HepG2 (cell line): Measurements from ENCODE around the gene IQCN. TPM values are rescaled to one million over a fixed set of nuclear protein-coding genes. Genes with fewer than 3 reads are reported as not detected.

ENCODE experiments used
- CHCHD3 ChIP-seq: sonication (generic); formaldehyde crosslinking; IDR thresholded peaks from 2 replicates; pipeline ENCODE4 v1.8.0; 2022; ENCODE audit warnings: mild to moderate bottlenecking, missing genetic modification reagents, moderate library complexity
- ERF ChIP-seq: IDR thresholded peaks from 2 replicates; pipeline ENCODE4 v1.6.1; 2018; ENCODE audit warnings: missing biosample characterization, missing genetic modification reagents
- KDM5B ChIP-seq: sonication (generic); formaldehyde crosslinking; IDR thresholded peaks from 2 replicates; pipeline ENCODE4 v1.4.0; 2020; ENCODE audit warnings: missing genetic modification reagents, mild to moderate bottlenecking, borderline replicate concordance
- NFYB ChIP-seq: sonication (generic); formaldehyde crosslinking; IDR thresholded peaks from 2 replicates; pipeline ENCODE4 v1.4.0; 2020; ENCODE audit warnings: missing genetic modification reagents
- NONO ChIP-seq, 2 experiments: fragments of 450-650 bp in 1 of 2; sonication (generic) in 1 of 2; formaldehyde crosslinking in 1 of 2; IDR thresholded peaks in 1 of 2; conservative IDR thresholded peaks in 1 of 2; 2 replicates each; pipeline versions ENCODE4 v1.6.1 to v1.8.0; 2017 to 2022; ENCODE audit warnings: mild to moderate bottlenecking in 1 of 2, missing genetic modification reagents in 1 of 2, moderate library complexity in 1 of 2
- NR2F6 ChIP-seq, 2 experiments: IDR thresholded peaks; 2 replicates each; pipeline ENCODE4 v1.6.1; 2016; ENCODE audit warnings: antibody characterized with exemption in 1 of 2, mild to moderate bottlenecking in 1 of 2
- RBAK ChIP-seq: sonication (generic); formaldehyde crosslinking; IDR thresholded peaks from 2 replicates; pipeline ENCODE4 v1.5.1; 2020; ENCODE audit warnings: mild to moderate bottlenecking, missing genetic modification reagents
- SMARCC2 ChIP-seq: fragments of 450-650 bp; IDR thresholded peaks from 2 replicates; pipeline ENCODE4 v1.6.1; 2017; ENCODE audit warnings: antibody characterized with exemption, mild to moderate bottlenecking
- SNRNP70 ChIP-seq: fragments of 200-400 bp; formaldehyde crosslinking; IDR thresholded peaks from 2 replicates; pipeline ENCODE4 v1.6.1; 2017; ENCODE audit warnings: mild to moderate bottlenecking, low read depth, low read length, moderate library complexity
- SOX6 ChIP-seq, 2 experiments: fragments of 450-650 bp in 1 of 2; sonication (generic) in 1 of 2; formaldehyde crosslinking in 1 of 2; IDR thresholded peaks; 2 replicates each; pipeline versions ENCODE4 v1.4.0 to v1.6.1; 2017 to 2020; ENCODE audit warnings: antibody characterized with exemption in 1 of 2, mild to moderate bottlenecking in 1 of 2, missing genetic modification reagents in 1 of 2
- U2AF1 ChIP-seq: fragments of 200-400 bp; formaldehyde crosslinking; optimal IDR thresholded peaks from 2 replicates; pipeline ENCODE3; 2017; ENCODE audit warnings: mild to moderate bottlenecking, low read depth, low read length
- ZNF230 ChIP-seq: sonication (generic); formaldehyde crosslinking; IDR thresholded peaks from 2 replicates; pipeline ENCODE4 v1.4.0; 2020; ENCODE audit warnings: mild to moderate bottlenecking, missing genetic modification reagents
- ZNF232 ChIP-seq: sonication (generic); formaldehyde crosslinking; IDR thresholded peaks from 2 replicates; pipeline ENCODE4 v1.4.0; 2020; ENCODE audit warnings: missing genetic modification reagents, borderline replicate concordance
- ZNF564 ChIP-seq: sonication (generic); formaldehyde crosslinking; IDR thresholded peaks from 2 replicates; pipeline ENCODE4 v1.8.1; 2023; ENCODE audit warnings: mild to moderate bottlenecking, missing genetic modification reagents
- ZSCAN22 ChIP-seq: sonication (generic); formaldehyde crosslinking; IDR thresholded peaks from 2 replicates; pipeline ENCODE4 v1.4.0; 2020; ENCODE audit warnings: mild to moderate bottlenecking, missing genetic modification reagents
- polyA plus RNA-seq, 8 experiments: library from polyadenylated mRNA; depleted of rRNA in 3 of 8; stranded (reverse) in 7 of 8; unstranded in 1 of 8; fragments of >200 nt; fragmentation: Illumina TruSeq in 4 of 8; extraction: Trizol in 4 of 8; gene quantifications; 2 replicates each; pipeline versions ENCODE4 v1.2.1 to v1.2.3, GENCODE V29; 2011 to 2016; ENCODE audit warnings: low read depth in 4 of 8, missing spikeins in 1 of 8, mixed read lengths in 1 of 8; ENCODE audit not compliant: insufficient read depth in 1 of 8
- total RNA-seq, 5 experiments: library from RNA; depleted of rRNA; stranded (reverse); fragments of >200 nt; fragmentation: Illumina TruSeq; extraction: Trizol; gene quantifications; 2 replicates each; pipeline ENCODE4 v1.2.3, GENCODE V29; 2016; ENCODE audit warnings: low read depth in 1 of 5
- TF ChIP-seq, protein P1 (sequence below): sonication (generic); formaldehyde crosslinking; IDR thresholded peaks from 2 replicates; pipeline ENCODE4 v1.5.0; 2020; ENCODE audit warnings: missing genetic modification reagents, mild to moderate bottlenecking, borderline replicate concordance
- TF ChIP-seq, protein P2 (sequence below): IDR thresholded peaks from 2 replicates; pipeline ENCODE4 v1.6.1; 2016; ENCODE audit warnings: missing biosample characterization, missing genetic modification reagents, low read depth
- TF ChIP-seq, protein P3 (sequence below): sonication (generic); formaldehyde crosslinking; IDR thresholded peaks from 2 replicates; pipeline ENCODE4 v1.4.0; 2020; ENCODE audit warnings: missing genetic modification reagents, borderline replicate concordance
- TF ChIP-seq, protein P4 (sequence below): sonication (generic); formaldehyde crosslinking; IDR thresholded peaks from 2 replicates; pipeline ENCODE4 v1.4.0; 2020; ENCODE audit warnings: missing genetic modification reagents, borderline replicate concordance
- TF ChIP-seq, protein P5 (sequence below): conservative IDR thresholded peaks from 2 replicates; pipeline ENCODE4 v1.6.1; 2018; ENCODE audit warnings: missing genetic modification reagents

Gene IQCN
- total and polyA plus RNA-seq, 2 of the 13 experiments (the other 11 are each of a cell fraction or from before 2014, with no cell fraction given), result 0.04 to 0.18 TPM

DNA sequence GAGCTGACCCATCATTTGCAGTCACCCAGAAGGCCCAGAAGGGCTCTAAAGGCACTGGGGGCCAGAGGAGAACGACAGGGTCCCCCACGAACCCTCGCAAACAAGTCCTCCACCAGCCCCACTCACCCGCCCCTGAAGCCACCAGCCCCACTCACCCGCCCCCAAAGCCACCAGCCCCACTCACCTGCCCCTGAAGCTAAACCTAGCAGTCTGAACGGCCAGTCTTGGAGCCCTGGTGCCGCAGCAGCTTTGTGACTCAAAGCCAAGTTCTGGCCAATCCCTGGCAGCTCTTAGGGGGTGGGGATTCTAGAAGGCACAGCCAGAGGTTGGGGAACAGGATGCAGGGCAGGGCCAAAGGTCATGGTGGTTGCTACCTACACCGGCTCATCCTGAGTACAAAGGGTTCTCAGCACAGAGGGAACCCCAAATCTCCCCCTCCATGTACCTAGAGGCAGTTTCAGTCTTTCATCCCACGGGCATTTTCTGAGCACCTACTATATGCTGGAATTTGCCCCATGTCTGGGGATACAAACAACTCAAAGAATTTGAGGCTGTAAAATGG is at the start of gene IQCN (continued):
- TF ChIP-seq, protein P1, sequence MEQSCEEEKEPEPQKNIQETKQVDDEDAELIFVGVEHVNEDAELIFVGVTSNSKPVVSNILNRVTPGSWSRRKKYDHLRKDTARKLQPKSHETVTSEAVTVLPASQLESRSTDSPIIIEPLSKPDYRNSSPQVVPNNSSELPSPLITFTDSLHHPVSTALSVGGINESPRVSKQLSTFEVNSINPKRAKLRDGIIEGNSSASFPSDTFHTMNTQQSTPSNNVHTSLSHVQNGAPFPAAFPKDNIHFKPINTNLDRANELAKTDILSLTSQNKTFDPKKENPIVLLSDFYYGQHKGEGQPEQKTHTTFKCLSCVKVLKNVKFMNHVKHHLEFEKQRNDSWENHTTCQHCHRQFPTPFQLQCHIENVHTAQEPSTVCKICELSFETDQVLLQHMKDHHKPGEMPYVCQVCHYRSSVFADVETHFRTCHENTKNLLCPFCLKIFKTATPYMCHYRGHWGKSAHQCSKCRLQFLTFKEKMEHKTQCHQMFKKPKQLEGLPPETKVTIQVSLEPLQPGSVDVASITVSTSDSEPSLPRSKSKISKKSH, result no peak
- TF ChIP-seq NR2F6 (IDR thresholded peaks at IDR 0.05) (peak; percentile 78), NR2F6 (CRISPR knock-in tag; IDR thresholded peaks at IDR 0.05) (peak; percentile 86), SNRNP70 (no peak), NFYB (no peak), CHCHD3 (CRISPR knock-in tag) (no peak), ZSCAN22 (CRISPR knock-in tag) (no peak), ZNF230 (CRISPR knock-in tag) (no peak), RBAK (no peak), ZNF232 (no peak), U2AF1 (peak; percentile 74), SMARCC2 (no peak), KDM5B (CRISPR knock-in tag) (no peak), SOX6 (IDR thresholded peaks at IDR 0.05) (no peak), SOX6 (CRISPR knock-in tag; IDR thresholded peaks at IDR 0.05) (peak; percentile 28; the same call in 1 of the 2 replicates), ZNF564 (CRISPR knock-in tag) (no peak), NONO (IDR thresholded peaks at IDR 0.05) (no peak), NONO (CRISPR knock-in tag; conservative IDR thresholded peaks at IDR 0.05) (0 out of 2 replicates have a peak, but pooled peaks have one; percentile 32), ERF (CRISPR knock-in tag) (no peak)
- TF ChIP-seq, protein P2, sequence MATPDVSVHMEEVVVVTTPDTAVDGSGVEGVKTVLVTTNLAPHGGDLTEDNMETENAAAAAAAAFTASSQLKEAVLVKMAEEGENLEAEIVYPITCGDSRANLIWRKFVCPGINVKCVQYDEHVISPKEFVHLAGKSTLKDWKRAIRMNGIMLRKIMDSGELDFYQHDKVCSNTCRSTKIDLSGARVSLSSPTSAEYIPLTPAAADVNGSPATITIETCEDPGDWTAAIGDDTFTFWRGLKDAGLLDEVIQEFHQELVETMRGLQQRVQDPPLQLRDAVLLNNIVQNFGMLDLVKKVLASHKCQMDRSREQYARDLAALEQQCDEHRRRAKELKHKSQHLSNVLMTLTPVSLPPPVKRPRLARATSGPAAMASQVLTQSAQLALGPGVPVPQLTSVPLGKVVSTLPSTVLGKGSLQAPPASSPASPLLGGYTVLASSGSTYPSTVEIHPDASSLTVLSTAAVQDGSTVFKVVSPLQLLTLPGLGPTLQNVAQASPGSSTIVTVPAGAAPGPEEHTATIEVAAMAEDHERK (CRISPR knock-in tag), result no peak
- TF ChIP-seq, protein P3, sequence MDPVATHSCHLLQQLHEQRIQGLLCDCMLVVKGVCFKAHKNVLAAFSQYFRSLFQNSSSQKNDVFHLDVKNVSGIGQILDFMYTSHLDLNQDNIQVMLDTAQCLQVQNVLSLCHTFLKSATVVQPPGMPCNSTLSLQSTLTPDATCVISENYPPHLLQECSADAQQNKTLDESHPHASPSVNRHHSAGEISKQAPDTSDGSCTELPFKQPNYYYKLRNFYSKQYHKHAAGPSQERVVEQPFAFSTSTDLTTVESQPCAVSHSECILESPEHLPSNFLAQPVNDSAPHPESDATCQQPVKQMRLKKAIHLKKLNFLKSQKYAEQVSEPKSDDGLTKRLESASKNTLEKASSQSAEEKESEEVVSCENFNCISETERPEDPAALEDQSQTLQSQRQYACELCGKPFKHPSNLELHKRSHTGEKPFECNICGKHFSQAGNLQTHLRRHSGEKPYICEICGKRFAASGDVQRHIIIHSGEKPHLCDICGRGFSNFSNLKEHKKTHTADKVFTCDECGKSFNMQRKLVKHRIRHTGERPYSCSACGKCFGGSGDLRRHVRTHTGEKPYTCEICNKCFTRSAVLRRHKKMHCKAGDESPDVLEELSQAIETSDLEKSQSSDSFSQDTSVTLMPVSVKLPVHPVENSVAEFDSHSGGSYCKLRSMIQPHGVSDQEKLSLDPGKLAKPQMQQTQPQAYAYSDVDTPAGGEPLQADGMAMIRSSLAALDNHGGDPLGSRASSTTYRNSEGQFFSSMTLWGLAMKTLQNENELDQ (CRISPR knock-in tag), result no peak
- TF ChIP-seq, protein P4, sequence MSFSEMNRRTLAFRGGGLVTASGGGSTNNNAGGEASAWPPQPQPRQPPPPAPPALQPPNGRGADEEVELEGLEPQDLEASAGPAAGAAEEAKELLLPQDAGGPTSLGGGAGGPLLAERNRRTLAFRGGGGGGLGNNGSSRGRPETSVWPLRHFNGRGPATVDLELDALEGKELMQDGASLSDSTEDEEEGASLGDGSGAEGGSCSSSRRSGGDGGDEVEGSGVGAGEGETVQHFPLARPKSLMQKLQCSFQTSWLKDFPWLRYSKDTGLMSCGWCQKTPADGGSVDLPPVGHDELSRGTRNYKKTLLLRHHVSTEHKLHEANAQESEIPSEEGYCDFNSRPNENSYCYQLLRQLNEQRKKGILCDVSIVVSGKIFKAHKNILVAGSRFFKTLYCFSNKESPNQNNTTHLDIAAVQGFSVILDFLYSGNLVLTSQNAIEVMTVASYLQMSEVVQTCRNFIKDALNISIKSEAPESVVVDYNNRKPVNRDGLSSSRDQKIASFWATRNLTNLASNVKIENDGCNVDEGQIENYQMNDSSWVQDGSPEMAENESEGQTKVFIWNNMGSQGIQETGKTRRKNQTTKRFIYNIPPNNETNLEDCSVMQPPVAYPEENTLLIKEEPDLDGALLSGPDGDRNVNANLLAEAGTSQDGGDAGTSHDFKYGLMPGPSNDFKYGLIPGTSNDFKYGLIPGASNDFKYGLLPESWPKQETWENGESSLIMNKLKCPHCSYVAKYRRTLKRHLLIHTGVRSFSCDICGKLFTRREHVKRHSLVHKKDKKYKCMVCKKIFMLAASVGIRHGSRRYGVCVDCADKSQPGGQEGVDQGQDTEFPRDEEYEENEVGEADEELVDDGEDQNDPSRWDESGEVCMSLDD (CRISPR knock-in tag), result peak; percentile 96; the same call in 1 of the 2 replicates
- TF ChIP-seq, protein P5, sequence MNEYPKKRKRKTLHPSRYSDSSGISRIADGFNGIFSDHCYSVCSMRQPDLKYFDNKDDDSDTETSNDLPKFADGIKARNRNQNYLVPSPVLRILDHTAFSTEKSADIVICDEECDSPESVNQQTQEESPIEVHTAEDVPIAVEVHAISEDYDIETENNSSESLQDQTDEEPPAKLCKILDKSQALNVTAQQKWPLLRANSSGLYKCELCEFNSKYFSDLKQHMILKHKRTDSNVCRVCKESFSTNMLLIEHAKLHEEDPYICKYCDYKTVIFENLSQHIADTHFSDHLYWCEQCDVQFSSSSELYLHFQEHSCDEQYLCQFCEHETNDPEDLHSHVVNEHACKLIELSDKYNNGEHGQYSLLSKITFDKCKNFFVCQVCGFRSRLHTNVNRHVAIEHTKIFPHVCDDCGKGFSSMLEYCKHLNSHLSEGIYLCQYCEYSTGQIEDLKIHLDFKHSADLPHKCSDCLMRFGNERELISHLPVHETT, result no peak
